GM23338 (cell line): ENCODE data around the gene CTCFL. TPM values are rescaled to one million over a fixed set of nuclear protein-coding genes. Genes with fewer than 3 reads are reported as not detected.

ENCODE experiments used
- ATAC-seq: fragments of 200-7000 bp; cut with Tn5 transposase; 3 replicates; pipeline ENCODE4 v1.9.1; 2020
- DNase-seq: peaks from one replicate; pipeline ENCODE4 v3.0.0-alpha.2; 2015; ENCODE audit warnings: low spot score
- H2AFZ ChIP-seq: fragments of 200-600 bp; sonication (generic); 2 replicates; pipeline ENCODE4 v1.8.0; 2016; ENCODE audit warnings: antibody characterized with exemption, mild to moderate bottlenecking, moderate library complexity
- H3F3A ChIP-seq: fragments of 200-600 bp; sonication (generic); replicated peaks from 2 replicates; pipeline ENCODE4 v1.8.0; 2017; ENCODE audit warnings: antibody characterized with exemption, mixed run types, low read depth
- H3K27ac ChIP-seq: fragments of 200-600 bp; sonication (generic); 2 replicates; pipeline ENCODE4 v1.6.1; 2016; ENCODE audit warnings: low read depth
- H3K27me3 ChIP-seq: fragments of 200-600 bp; sonication (generic); 2 replicates; pipeline ENCODE4 v1.8.0; 2016; ENCODE audit warnings: mild to moderate bottlenecking, mixed run types, moderate library complexity; ENCODE audit not compliant: insufficient read depth
- H3K36me3 ChIP-seq: fragments of 200-600 bp; sonication (generic); 2 replicates; pipeline ENCODE4 v1.8.0; 2016; ENCODE audit warnings: mild to moderate bottlenecking; ENCODE audit not compliant: insufficient read depth
- H3K4me1 ChIP-seq: fragments of 200-600 bp; sonication (generic); 2 replicates; pipeline ENCODE4 v1.8.0; 2016; ENCODE audit warnings: mild to moderate bottlenecking, moderate library complexity; ENCODE audit not compliant: insufficient read depth
- H3K4me2 ChIP-seq: fragments of 200-600 bp; sonication (generic); 2 replicates; pipeline ENCODE4 v1.7.1; 2017; ENCODE audit warnings: mixed run types
- H3K4me3 ChIP-seq: fragments of 200-600 bp; sonication (generic); 2 replicates; pipeline ENCODE4 v1.6.1; 2016; ENCODE audit warnings: mixed run types
- H3K79me2 ChIP-seq: fragments of 200-600 bp; sonication (generic); replicated peaks from 2 replicates; pipeline ENCODE4 v1.8.0; 2017; ENCODE audit warnings: mild to moderate bottlenecking; ENCODE audit not compliant: insufficient read depth
- H3K9me2 ChIP-seq: fragments of 200-600 bp; sonication (generic); 2 replicates; pipeline ENCODE4 v1.8.0; 2017; ENCODE audit not compliant: insufficient read depth
- H4K20me1 ChIP-seq: fragments of 200-600 bp; sonication (generic); replicated peaks from 2 replicates; pipeline ENCODE4 v1.8.0; 2017; ENCODE audit warnings: mild to moderate bottlenecking; ENCODE audit not compliant: insufficient read depth
- H3K27ac Mint-ChIP-seq: 2 replicates; pipeline ENCODE4 v1.8.0; 2020; ENCODE audit warnings: inconsistent platforms, mild to moderate bottlenecking, moderate library complexity, mixed read lengths
- H3K27me3 Mint-ChIP-seq: 3 replicates; pipeline ENCODE4 v1.8.0; 2022; ENCODE audit warnings: low read depth, mild to moderate bottlenecking, moderate library complexity, mixed read lengths, inconsistent platforms; ENCODE audit not compliant: insufficient read depth, poor library complexity
- H3K36me3 Mint-ChIP-seq: 3 replicates; pipeline ENCODE4 v1.8.0; 2021; ENCODE audit warnings: low read depth, mild to moderate bottlenecking, inconsistent platforms, moderate library complexity, mixed read lengths
- H3K4me1 Mint-ChIP-seq: 3 replicates; pipeline ENCODE4 v1.8.0; 2020; ENCODE audit warnings: mild to moderate bottlenecking, inconsistent platforms, mixed read lengths
- H3K4me3 Mint-ChIP-seq: 3 replicates; pipeline ENCODE4 v1.8.0; 2021; ENCODE audit warnings: moderate library complexity, mild to moderate bottlenecking, inconsistent platforms, mixed read lengths
- H3K9me3 Mint-ChIP-seq: 3 replicates; pipeline ENCODE4 v1.8.0; 2020; ENCODE audit warnings: moderate library complexity, mild to moderate bottlenecking, inconsistent platforms, mixed read lengths
- CREB1 ChIP-seq: fragments of 250-450 bp; sonication (Bioruptor Pico); IDR thresholded peaks from 2 replicates; pipeline ENCODE4 v1.5.0; 2020; ENCODE audit warnings: low read depth, mild to moderate bottlenecking, moderate library complexity
- JUNB ChIP-seq: IDR thresholded peaks from one replicate; pipeline ENCODE4 v1.6.1; 2016; ENCODE audit warnings: antibody characterized with exemption; ENCODE audit not compliant: unreplicated experiment
- STAT1 ChIP-seq: IDR thresholded peaks from one replicate; pipeline ENCODE4 v1.6.1; 2016; ENCODE audit warnings: antibody characterized with exemption; ENCODE audit not compliant: unreplicated experiment
- ZNF114 ChIP-seq: fragments of 250-450 bp; sonication (Bioruptor Pico); IDR thresholded peaks from 2 replicates; pipeline ENCODE4 v1.5.0; 2020; ENCODE audit warnings: mild to moderate bottlenecking, moderate library complexity
- ZNF331 ChIP-seq: fragments of 250-450 bp; sonication (Bioruptor Pico); IDR thresholded peaks from 2 replicates; pipeline ENCODE4 v1.5.0; 2020; ENCODE audit warnings: low read depth, mild to moderate bottlenecking, moderate library complexity
- polyA plus RNA-seq: library from polyadenylated mRNA; unstranded; fragments of >200 nt; fragmentation: Nextera tagmentation; extraction: Ambion mirVana; gene quantifications from 2 replicates; pipeline ENCODE4 v1.2.1, GENCODE V29; 2016
- total RNA-seq: library from RNA; depleted of rRNA; stranded (reverse); fragments of >200 nt; shearing (Covaris generic); gene quantifications from 2 replicates; pipeline ENCODE4 v1.2.3, GENCODE V29; 2014
- TF ChIP-seq, protein P1 (sequence below): fragments of 250-450 bp; sonication (Bioruptor Pico); IDR thresholded peaks from 2 replicates; pipeline ENCODE4 v1.5.0; 2020; ENCODE audit warnings: mild to moderate bottlenecking, moderate library complexity
- TF ChIP-seq, protein P2 (sequence below): IDR thresholded peaks from 2 replicates; pipeline ENCODE4 v1.6.1; 2016; ENCODE audit warnings: antibody characterized with exemption
- TF ChIP-seq, protein P3 (sequence below), 2 experiments: fragments of 200-600 bp in 1 of 2; sonication (generic) in 1 of 2; conservative IDR thresholded peaks; 2 replicates each; pipeline versions ENCODE4 v1.5.1 to v1.6.1; 2016 to 2017; ENCODE audit warnings: antibody characterized with exemption in 2 of 2, low read depth in 2 of 2, mild to moderate bottlenecking in 2 of 2, moderate library complexity in 1 of 2

The CTCFL gene
- total and polyA plus RNA-seq, 2 experiments from 2014 or later: 0.55 to 1.4 TPM

DNA sequence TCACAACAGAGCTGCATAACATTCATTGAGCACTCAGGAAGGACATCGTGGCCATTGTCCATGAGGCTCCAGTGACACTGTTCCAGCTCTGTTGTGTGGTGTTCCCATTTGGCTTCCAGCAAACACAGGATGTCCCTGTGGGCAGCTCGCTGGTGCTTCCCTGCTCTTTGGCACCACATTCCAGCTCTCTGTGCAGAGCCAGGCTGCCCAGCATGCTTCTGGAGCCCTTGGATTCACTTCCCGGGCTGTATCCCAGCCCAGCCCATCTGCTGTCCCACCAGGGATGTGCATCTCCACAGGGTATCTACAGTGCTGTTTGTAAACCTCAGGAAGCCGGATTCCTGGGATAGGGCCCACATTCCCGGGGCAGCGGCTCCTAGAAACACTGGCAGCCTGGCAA is 57.2 kb downstream of the CTCFL start (continued):
- TF ChIP-seq, protein P1, sequence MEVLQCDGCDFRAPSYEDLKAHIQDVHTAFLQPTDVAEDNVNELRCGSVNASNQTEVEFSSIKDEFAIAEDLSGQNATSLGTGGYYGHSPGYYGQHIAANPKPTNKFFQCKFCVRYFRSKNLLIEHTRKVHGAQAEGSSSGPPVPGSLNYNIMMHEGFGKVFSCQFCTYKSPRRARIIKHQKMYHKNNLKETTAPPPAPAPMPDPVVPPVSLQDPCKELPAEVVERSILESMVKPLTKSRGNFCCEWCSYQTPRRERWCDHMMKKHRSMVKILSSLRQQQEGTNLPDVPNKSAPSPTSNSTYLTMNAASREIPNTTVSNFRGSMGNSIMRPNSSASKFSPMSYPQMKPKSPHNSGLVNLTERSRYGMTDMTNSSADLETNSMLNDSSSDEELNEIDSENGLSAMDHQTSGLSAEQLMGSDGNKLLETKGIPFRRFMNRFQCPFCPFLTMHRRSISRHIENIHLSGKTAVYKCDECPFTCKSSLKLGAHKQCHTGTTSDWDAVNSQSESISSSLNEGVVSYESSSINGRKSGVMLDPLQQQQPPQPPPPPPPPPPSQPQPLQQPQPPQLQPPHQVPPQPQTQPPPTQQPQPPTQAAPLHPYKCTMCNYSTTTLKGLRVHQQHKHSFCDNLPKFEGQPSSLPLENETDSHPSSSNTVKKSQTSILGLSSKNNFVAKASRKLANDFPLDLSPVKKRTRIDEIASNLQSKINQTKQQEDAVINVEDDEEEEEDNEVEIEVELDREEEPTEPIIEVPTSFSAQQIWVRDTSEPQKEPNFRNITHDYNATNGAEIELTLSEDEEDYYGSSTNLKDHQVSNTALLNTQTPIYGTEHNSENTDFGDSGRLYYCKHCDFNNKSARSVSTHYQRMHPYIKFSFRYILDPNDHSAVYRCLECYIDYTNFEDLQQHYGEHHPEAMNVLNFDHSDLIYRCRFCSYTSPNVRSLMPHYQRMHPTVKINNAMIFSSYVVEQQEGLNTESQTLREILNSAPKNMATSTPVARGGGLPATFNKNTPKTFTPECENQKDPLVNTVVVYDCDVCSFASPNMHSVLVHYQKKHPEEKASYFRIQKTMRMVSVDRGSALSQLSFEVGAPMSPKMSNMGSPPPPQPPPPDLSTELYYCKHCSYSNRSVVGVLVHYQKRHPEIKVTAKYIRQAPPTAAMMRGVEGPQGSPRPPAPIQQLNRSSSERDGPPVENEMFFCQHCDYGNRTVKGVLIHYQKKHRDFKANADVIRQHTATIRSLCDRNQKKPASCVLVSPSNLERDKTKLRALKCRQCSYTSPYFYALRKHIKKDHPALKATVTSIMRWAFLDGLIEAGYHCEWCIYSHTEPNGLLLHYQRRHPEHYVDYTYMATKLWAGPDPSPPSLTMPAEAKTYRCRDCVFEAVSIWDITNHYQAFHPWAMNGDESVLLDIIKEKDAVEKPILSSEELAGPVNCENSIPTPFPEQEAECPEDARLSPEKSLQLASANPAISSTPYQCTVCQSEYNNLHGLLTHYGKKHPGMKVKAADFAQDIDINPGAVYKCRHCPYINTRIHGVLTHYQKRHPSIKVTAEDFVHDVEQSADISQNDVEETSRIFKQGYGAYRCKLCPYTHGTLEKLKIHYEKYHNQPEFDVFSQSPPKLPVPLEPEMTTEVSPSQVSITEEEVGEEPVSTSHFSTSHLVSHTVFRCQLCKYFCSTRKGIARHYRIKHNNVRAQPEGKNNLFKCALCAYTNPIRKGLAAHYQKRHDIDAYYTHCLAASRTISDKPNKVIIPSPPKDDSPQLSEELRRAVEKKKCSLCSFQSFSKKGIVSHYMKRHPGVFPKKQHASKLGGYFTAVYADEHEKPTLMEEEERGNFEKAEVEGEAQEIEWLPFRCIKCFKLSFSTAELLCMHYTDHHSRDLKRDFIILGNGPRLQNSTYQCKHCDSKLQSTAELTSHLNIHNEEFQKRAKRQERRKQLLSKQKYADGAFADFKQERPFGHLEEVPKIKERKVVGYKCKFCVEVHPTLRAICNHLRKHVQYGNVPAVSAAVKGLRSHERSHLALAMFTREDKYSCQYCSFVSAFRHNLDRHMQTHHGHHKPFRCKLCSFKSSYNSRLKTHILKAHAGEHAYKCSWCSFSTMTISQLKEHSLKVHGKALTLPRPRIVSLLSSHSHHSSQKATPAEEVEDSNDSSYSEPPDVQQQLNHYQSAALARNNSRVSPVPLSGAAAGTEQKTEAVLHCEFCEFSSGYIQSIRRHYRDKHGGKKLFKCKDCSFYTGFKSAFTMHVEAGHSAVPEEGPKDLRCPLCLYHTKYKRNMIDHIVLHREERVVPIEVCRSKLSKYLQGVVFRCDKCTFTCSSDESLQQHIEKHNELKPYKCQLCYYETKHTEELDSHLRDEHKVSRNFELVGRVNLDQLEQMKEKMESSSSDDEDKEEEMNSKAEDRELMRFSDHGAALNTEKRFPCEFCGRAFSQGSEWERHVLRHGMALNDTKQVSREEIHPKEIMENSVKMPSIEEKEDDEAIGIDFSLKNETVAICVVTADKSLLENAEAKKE (CRISPR knock-in tag): no peak
- no peak for TF ChIP-seq STAT1
- no peak for TF ChIP-seq ZNF114 (CRISPR knock-in tag)
- no peak for TF ChIP-seq ZNF331 (CRISPR knock-in tag)
- TF ChIP-seq, protein P2, sequence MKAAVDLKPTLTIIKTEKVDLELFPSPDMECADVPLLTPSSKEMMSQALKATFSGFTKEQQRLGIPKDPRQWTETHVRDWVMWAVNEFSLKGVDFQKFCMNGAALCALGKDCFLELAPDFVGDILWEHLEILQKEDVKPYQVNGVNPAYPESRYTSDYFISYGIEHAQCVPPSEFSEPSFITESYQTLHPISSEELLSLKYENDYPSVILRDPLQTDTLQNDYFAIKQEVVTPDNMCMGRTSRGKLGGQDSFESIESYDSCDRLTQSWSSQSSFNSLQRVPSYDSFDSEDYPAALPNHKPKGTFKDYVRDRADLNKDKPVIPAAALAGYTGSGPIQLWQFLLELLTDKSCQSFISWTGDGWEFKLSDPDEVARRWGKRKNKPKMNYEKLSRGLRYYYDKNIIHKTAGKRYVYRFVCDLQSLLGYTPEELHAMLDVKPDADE: no peak
- TF ChIP-seq CREB1 (CRISPR knock-in tag): no peak

DNA sequence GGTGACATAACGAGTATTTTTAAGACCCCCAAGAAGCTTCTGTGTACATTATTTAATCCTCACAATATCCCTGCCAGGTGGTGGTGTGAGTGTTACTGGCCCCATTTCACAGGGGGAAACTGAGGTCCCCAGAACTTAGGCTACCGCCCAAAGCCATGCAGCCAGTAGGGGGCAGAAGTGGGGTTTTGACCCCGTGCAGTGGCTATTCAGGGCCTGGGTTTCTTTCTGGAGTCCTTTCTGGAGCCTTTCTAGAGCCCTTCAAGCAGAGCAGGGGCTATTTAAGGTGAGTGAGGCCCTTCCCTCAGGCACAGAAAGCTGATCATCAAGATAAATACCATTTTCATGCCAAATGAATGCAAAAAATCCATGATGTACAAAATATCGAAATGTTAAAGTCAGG is 59.0 kb downstream of the CTCFL start:
- Mint-ChIP-seq H3K27ac (no peak overlapping the region), H3K27me3 (peaks cover 15% of the 10 kb centered on the region), H3K9me3 (no peaks in the 10 kb centered on the region), H3K36me3 (no peaks in the 10 kb centered on the region), H3K4me3 (no peak overlapping the region), H3K4me1 (peaks cover 24% of the 10 kb centered on the region)
- no peaks in the 10 kb centered on the region for H3K36me3 ChIP-seq
- H3K4me2 ChIP-seq: no peak overlapping the region
- H3K79me2 ChIP-seq: no peaks in the 10 kb centered on the region
- ATAC-seq (no peak), DNase-seq (no peak)
- TF ChIP-seq, protein P3, sequence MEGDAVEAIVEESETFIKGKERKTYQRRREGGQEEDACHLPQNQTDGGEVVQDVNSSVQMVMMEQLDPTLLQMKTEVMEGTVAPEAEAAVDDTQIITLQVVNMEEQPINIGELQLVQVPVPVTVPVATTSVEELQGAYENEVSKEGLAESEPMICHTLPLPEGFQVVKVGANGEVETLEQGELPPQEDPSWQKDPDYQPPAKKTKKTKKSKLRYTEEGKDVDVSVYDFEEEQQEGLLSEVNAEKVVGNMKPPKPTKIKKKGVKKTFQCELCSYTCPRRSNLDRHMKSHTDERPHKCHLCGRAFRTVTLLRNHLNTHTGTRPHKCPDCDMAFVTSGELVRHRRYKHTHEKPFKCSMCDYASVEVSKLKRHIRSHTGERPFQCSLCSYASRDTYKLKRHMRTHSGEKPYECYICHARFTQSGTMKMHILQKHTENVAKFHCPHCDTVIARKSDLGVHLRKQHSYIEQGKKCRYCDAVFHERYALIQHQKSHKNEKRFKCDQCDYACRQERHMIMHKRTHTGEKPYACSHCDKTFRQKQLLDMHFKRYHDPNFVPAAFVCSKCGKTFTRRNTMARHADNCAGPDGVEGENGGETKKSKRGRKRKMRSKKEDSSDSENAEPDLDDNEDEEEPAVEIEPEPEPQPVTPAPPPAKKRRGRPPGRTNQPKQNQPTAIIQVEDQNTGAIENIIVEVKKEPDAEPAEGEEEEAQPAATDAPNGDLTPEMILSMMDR (conservative IDR thresholded peaks at IDR 0.05; ENCODE audit: low read depth in 2 of 2): peak; percentile 48 to 60
- TF ChIP-seq JUNB: no peak
- TF ChIP-seq, protein P2: no peak
- no peak overlapping the region for H3K4me3 ChIP-seq
- H3K4me1 ChIP-seq: peaks cover 13% of the 10 kb centered on the region
- H3K27me3 ChIP-seq: no peaks in the 10 kb centered on the region
- no peak overlapping the region for H3K27ac ChIP-seq
- no peak overlapping the region for H2AFZ ChIP-seq
- H3K9me2 ChIP-seq: no peaks in the 10 kb centered on the region
- H3F3A ChIP-seq: no peaks in the 10 kb centered on the region
- H4K20me1 ChIP-seq: no peaks in the 10 kb centered on the region
